AG09319 (cell line): ENCODE results near the gene TLE1.
"Not testable (repeated sequence)": the region's sequence is repeated elsewhere in the genome, so short reads cannot be mapped to it uniquely, and the experiment has no call there.

ENCODE experiments used
- DNase-seq: peaks from one replicate; pipeline ENCODE4 v3.0.0-alpha.2; 2010; ENCODE audit warnings: low read depth; ENCODE audit errors: extremely low read depth
- TF ChIP-seq, protein P1 (sequence below): IDR thresholded peaks from 2 replicates; pipeline ENCODE4 v1.5.1; 2011; ENCODE audit warnings: low read depth, mild to moderate bottlenecking, inconsistent platforms, low read length, moderate library complexity

The TLE1 gene

DNA sequence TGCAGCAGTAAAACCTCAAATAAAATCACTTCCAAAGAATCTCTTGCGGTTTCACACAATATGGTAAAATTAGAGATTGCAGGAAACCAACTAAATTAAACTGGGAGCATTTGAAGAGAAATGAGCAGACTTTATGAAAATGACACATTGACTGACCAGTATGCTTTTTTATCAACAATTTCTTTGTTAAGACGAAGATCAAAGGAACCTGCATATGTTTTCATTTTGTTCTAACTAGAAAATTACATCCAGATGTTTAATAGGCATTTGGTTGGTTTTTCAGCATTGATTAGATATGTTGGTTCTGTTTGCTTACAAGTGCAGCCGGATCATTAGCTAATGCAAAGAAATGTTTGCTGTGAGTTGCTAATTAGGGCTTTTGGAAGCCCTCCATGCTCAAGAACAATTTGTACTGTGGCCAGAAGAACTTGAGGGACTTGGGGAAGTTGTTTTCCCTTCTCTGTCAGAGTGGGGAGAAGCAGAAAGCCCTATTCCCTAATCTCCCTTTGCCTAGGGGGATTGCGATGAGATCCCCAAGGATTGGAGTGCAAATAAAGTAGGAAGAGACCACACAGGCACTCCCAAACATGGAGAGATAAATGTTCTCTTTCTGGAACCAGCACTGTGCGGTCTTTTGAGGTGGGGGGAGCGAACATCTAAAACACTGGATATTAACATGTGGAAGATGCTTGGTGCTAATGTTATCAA, 4.5 kb upstream of the TLE1 start:
- DNase-seq = no peak
- TF ChIP-seq, protein P1, sequence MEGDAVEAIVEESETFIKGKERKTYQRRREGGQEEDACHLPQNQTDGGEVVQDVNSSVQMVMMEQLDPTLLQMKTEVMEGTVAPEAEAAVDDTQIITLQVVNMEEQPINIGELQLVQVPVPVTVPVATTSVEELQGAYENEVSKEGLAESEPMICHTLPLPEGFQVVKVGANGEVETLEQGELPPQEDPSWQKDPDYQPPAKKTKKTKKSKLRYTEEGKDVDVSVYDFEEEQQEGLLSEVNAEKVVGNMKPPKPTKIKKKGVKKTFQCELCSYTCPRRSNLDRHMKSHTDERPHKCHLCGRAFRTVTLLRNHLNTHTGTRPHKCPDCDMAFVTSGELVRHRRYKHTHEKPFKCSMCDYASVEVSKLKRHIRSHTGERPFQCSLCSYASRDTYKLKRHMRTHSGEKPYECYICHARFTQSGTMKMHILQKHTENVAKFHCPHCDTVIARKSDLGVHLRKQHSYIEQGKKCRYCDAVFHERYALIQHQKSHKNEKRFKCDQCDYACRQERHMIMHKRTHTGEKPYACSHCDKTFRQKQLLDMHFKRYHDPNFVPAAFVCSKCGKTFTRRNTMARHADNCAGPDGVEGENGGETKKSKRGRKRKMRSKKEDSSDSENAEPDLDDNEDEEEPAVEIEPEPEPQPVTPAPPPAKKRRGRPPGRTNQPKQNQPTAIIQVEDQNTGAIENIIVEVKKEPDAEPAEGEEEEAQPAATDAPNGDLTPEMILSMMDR = no peak

DNA sequence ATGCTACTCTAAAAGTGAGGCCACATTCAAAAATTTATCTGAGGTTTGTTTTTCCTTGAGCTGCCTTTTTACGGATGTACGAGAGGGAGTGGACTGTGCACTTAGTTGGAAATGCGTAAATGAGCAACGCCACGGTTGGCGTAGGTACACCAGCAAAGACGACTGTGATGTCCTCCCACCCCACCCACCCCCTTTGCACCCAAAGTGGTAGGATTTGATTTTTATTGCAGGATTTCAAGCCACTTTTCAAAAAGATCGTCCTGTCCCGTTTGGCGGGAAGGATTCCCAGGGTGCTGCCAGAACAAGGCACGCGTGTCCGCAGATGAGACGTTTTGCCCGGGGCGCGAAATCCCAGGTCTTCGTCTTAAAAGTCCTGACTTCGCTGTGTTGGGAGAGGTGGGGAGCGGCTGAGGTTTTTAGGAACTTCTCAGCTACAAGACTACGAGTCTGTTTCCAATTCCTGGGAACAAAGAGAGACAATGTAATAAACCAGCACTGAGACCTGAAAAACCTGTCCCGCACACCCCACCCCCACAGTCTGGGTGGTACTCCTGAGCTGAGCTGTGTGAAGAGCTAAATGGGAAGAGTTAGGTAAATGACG, 1.0 kb upstream of the TLE1 start:
- no peak for DNase-seq
- TF ChIP-seq, protein P1 = no peak

DNA sequence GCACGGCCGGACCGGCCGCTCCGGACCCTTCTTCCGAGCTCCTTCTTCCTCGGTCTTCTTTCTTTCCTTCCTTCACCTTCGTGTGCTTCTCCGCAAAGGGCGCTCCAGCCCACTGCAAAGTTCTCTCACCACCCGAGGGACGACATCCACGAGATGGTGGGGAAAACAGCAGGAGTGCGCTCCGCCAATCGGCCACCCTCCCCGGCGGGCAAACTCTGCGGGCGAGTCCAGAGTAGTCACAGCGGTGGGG, 329 bp downstream of the TLE1 start:
- not testable (repeated sequence) for DNase-seq

DNA sequence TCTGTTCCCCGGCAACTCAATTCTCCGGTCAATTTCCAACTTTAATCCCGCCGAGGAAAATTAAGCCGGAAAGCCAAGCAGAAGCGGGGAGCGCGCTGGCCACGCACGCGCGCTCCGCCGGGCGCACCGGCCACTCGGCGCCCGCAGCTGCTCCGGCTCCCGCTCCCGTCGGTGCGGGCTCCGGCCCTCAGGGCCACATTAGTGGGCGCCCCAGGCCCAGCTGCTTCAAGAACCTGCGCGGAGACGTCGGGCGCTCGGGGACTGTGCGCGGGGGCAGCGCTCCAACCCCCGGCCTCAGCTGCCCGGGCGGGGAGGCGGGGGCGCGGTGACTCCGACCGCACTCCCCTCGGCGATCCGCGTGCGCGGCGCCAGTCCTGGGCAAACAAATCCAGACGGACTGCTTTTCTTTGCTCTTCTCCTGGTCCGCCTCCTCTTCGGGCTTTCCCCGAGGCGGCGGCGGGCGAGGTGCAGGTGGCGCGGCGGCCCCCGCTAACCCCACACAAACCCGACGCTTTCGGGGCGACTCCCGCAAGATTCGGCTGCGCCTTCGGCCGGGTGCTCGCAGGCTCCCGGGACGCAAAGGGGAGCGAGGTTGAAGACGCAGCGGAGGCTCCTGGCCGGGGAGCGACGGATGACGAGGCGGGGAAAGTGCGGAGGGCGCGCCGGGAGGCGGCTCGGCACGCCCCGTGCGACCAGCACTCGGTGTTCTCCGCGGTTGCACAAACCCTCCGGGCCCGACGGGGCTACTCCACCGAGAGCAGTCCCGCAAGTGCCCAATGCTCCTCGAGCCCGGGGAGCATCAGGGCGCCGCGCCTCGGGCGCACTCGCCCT, 870 bp downstream of the TLE1 start:
- not testable (repeated sequence) for DNase-seq

DNA sequence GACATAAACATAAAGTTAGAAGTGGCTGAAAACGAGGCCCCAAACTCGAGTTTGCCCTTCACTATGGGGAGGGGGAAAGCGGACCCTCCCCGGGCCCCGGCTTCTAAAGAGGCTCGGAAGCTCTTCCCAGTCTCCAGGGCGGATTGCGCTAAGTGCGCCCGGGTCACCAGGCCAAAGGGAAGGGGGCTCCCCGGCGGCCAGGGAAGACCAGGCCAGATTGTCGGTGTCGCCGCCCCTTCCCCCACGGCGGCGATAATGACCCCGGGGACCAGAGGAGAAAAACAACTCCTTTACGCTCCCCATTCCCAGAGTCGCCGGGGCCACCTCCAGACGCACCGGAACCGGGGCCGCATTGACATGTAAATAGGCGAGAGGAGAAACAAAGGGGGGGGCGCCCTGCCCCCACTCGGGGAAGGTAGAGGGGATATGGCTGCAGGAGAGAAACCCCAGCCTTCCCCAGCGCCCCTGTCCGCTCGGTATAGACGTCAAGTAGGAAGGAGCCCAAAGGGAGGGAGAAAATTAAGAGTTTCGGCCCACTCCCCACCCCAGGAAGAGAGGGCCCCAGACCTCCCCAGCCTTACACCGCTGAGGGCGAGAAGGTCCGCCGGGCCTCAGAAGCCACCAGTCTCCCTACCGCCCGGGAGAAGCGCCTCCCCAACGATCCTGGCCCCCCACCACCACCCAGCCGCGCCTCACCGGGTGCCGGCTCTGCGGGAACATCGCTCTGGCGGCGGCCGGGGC, 1.7 kb downstream of the TLE1 start:
- TF ChIP-seq, protein P1 = no peak
- no peak for DNase-seq

DNA sequence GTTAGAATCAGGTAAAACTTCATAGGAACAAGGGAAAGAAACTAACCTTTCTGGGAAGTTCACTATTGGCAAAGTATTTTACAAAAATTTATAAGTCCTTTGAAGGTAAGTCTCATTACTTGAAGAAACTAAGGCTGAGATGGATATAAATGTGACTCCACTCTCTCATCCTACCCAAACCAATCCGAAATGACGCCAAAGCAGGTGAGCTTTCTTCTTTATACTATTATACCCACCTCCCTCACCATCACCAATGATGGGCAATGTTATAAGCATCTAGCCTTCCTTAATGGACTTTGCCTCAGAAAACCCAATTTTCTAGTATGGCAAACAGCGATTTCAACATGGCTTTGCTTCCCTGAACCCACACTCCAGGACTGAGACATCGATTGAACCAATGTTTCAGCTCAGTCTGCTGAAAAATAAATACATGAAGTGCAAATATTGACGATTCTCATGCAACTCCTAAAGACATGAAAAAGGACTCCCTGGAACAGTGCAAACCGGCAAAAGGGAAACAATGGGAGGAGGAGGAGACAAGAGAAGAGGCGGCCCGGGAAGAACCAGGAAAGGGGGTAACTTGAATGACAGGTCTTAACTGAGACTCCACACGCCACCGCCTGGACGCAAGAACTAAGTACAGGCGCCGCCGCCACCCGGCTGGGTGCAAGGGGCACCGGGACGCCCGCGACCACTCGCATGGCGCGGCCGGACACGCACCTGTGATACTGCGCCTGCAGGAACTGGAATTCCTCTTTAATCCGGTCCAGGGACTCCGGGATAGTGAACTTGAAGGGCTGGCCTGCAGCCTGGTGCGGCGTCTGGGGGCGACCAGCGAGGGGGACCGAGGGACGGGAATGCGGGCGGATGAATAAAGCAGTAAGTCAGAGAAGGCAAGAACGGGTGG, 2.5 kb downstream of the TLE1 start:
- peak; percentile 68 for DNase-seq
- TF ChIP-seq, protein P1 = peak; percentile 51

DNA sequence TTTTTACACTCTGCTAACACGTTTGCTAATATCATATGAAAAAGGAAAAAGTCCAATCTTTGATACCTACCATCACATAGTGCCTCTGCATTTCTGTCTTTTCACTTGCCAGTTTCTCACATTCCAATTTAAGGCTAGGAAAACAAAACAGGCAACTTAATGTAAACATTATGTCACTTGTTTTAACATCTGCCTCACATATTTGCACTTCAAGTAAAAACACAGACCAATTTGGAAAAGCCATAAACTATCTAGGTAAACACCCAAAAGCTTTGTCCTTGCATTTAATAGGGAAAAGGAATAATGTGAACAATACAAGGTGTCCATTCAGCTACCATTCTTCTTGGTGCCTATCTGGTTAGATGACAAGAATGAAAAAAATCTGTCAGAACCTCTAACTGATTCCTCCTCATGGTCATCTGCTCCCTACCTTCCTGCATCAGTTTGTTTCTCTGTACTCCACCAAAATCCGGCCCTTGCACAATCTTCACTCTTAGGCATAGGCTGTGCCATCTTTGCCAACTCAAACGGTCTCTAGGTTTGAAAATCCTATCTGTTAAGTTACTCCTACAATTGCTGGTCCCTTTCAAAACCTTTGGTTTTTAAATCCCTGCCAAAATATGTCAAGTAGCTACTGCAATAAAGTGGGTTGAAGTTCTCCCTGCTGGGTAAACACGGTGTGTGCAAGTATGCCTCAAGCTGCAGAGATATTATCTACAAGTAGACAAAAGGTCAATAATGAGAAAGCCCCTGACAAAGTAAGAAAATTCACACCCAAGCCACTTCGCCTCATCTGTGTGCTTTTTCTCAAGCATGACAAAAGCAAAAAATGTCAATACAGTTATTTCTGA, 3.4 kb downstream of the TLE1 start:
- no peak for DNase-seq
- TF ChIP-seq, protein P1 = peak; percentile 34
